GM23248 (cell line): Measurements from ENCODE around the gene TMEM132C. TPM values are rescaled to one million over a fixed set of nuclear protein-coding genes. Genes with fewer than 3 reads are reported as not detected.

Source experiments
- DNase-seq: peaks from one replicate; pipeline ENCODE4 v3.0.0-alpha.2; 2015
- H2AFZ ChIP-seq: fragments of 200-600 bp; sonication (generic); 2 replicates; pipeline ENCODE4 v1.6.1; 2016; ENCODE audit warnings: antibody characterized with exemption
- H3F3A ChIP-seq: fragments of 200-600 bp; sonication (generic); 2 replicates; pipeline ENCODE4 v1.6.1; 2016; ENCODE audit warnings: mild to moderate bottlenecking, antibody characterized with exemption, mixed run types; ENCODE audit not compliant: insufficient read depth
- H3K27ac ChIP-seq: fragments of 200-600 bp; sonication (generic); 2 replicates; pipeline ENCODE4 v1.5.1; 2016; ENCODE audit warnings: mild to moderate bottlenecking
- H3K27me3 ChIP-seq: fragments of 200-600 bp; sonication (generic); replicated peaks from 2 replicates; pipeline ENCODE4 v1.6.1; 2016; ENCODE audit warnings: mild to moderate bottlenecking; ENCODE audit not compliant: insufficient read depth
- H3K36me3 ChIP-seq: fragments of 200-600 bp; sonication (generic); 2 replicates; pipeline ENCODE4 v1.6.1; 2016; ENCODE audit warnings: low read depth, mild to moderate bottlenecking
- H3K4me1 ChIP-seq: fragments of 200-600 bp; sonication (generic); 2 replicates; pipeline ENCODE4 v1.6.1; 2016; ENCODE audit warnings: mild to moderate bottlenecking; ENCODE audit not compliant: insufficient read depth
- H3K4me2 ChIP-seq: fragments of 200-600 bp; sonication (generic); one replicate; pipeline ENCODE4 v1.6.1; 2016; ENCODE audit warnings: mild to moderate bottlenecking; ENCODE audit not compliant: unreplicated experiment
- H3K4me3 ChIP-seq: fragments of 200-600 bp; sonication (generic); 2 replicates; pipeline ENCODE4 v1.5.1; 2016; ENCODE audit warnings: mild to moderate bottlenecking
- H3K79me2 ChIP-seq: fragments of 200-600 bp; sonication (generic); 2 replicates; pipeline ENCODE4 v1.6.1; 2016; ENCODE audit warnings: mild to moderate bottlenecking; ENCODE audit not compliant: insufficient read depth
- H3K9ac ChIP-seq: fragments of 200-600 bp; sonication (generic); 2 replicates; pipeline ENCODE4 v1.6.1; 2016; ENCODE audit warnings: mild to moderate bottlenecking
- H3K9me2 ChIP-seq: fragments of 200-600 bp; sonication (generic); 2 replicates; pipeline ENCODE4 v1.6.1; 2016; ENCODE audit warnings: mixed run types, mild to moderate bottlenecking, moderate library complexity; ENCODE audit not compliant: insufficient read depth
- H3K9me3 ChIP-seq: fragments of 200-600 bp; sonication (generic); one replicate; pipeline ENCODE4 v1.6.1; 2017; ENCODE audit warnings: low read depth
- H4K20me1 ChIP-seq: fragments of 200-600 bp; sonication (generic); 2 replicates; pipeline ENCODE4 v1.6.0; 2016; ENCODE audit not compliant: insufficient read depth
- EZH2 ChIP-seq: fragments of 200-600 bp; sonication (generic); IDR thresholded peaks from 2 replicates; pipeline ENCODE4 v1.6.1; 2018; ENCODE audit warnings: antibody characterized with exemption, mild to moderate bottlenecking; ENCODE audit not compliant: insufficient read depth, poor library complexity, severe bottlenecking
- EZH2phosphoT487 ChIP-seq: fragments of 200-600 bp; sonication (generic); IDR thresholded peaks from 2 replicates; pipeline ENCODE4 v1.6.1; 2018; ENCODE audit warnings: antibody characterized with exemption, moderate library complexity, mild to moderate bottlenecking, low read depth; ENCODE audit not compliant: insufficient read depth
- WGBS, 2 experiments: methylation state at CpG; one replicate each; pipeline ENCODE4 v1.1.6; 2015 to 2017; ENCODE audit warnings: low lambda C conversion rate in 2 of 2, low coverage in 1 of 2; ENCODE audit errors: missing lambda C conversion rate in 2 of 2; 5-methylcytosine and 5-hydroxymethylcytosine counted together
- in situ Hi-C: fragments of 300-500 bp; cut with MboI; formaldehyde crosslinking; loops from 2 replicates; pipeline ENCODE4 v1.15.0; 2020
- polyA plus RNA-seq: library from polyadenylated mRNA; unstranded; fragments of >200 nt; fragmentation: Nextera tagmentation; extraction: Ambion mirVana; gene quantifications from 2 replicates; pipeline ENCODE4 v1.2.1, GENCODE V29; 2016
- total RNA-seq: library from RNA; depleted of rRNA; stranded (reverse); fragments of >200 nt; shearing (Covaris generic); gene quantifications from 2 replicates; pipeline ENCODE4 v1.2.3, GENCODE V29; 2014

TMEM132C gene
- total and polyA plus RNA-seq, 2 experiments from 2014 or later = not detected

- WGBS, 2 experiments = 54 to 55% methylated on average over 15 of the region's 15 CpGs
These were observed 377.8 kb downstream of the TMEM132C start for GRCh38 chr12:128644664-128645296.

GRCh38 chr12:128649902-128650301 is 382.9 kb downstream of the TMEM132C start:
- no peaks in the 10 kb centered on the region for H3K27me3 ChIP-seq
- no peaks in the 10 kb centered on the region for H3F3A ChIP-seq
- in situ Hi-C loops = no loop called here
- H2AFZ ChIP-seq = no peak overlapping the region
- no peak overlapping the region for H3K9ac ChIP-seq
- DNase-seq = no peak
- H3K36me3 ChIP-seq = no peaks in the 10 kb centered on the region
- no peak overlapping the region for H3K4me3 ChIP-seq
- no peaks in the 10 kb centered on the region for H3K9me3 ChIP-seq
- H3K4me1 ChIP-seq = no peaks in the 10 kb centered on the region
- no peaks in the 10 kb centered on the region for H4K20me1 ChIP-seq
- H3K27ac ChIP-seq = no peak overlapping the region
- WGBS, 2 experiments = 0% methylated on average over 1 of the region's 1 CpG
- no peak overlapping the region for H3K4me2 ChIP-seq
- TF ChIP-seq EZH2phosphoT487 = no peak
- no peak for TF ChIP-seq EZH2
- no peaks in the 10 kb centered on the region for H3K79me2 ChIP-seq
- no peaks in the 10 kb centered on the region for H3K9me2 ChIP-seq

More at GRCh38 chr12:128644664-128645296, 377.8 kb downstream of the TMEM132C start:
- no peak overlapping the region for H3K4me3 ChIP-seq
- no peak overlapping the region for H3K4me2 ChIP-seq
- in situ Hi-C loops = no loop called here
- H3K27me3 ChIP-seq = no peaks in the 10 kb centered on the region
- no peak overlapping the region for H3K9ac ChIP-seq
- TF ChIP-seq EZH2 = no peak
- TF ChIP-seq EZH2phosphoT487 = no peak
- H4K20me1 ChIP-seq = no peaks in the 10 kb centered on the region
- H3K9me2 ChIP-seq = no peaks in the 10 kb centered on the region
- H2AFZ ChIP-seq = no peak overlapping the region
- H3K79me2 ChIP-seq = no peaks in the 10 kb centered on the region
- H3K4me1 ChIP-seq = no peaks in the 10 kb centered on the region
- H3K9me3 ChIP-seq = no peaks in the 10 kb centered on the region
- DNase-seq = no peak
- H3K27ac ChIP-seq = no peak overlapping the region
- no peaks in the 10 kb centered on the region for H3K36me3 ChIP-seq
- no peaks in the 10 kb centered on the region for H3F3A ChIP-seq

DNA sequence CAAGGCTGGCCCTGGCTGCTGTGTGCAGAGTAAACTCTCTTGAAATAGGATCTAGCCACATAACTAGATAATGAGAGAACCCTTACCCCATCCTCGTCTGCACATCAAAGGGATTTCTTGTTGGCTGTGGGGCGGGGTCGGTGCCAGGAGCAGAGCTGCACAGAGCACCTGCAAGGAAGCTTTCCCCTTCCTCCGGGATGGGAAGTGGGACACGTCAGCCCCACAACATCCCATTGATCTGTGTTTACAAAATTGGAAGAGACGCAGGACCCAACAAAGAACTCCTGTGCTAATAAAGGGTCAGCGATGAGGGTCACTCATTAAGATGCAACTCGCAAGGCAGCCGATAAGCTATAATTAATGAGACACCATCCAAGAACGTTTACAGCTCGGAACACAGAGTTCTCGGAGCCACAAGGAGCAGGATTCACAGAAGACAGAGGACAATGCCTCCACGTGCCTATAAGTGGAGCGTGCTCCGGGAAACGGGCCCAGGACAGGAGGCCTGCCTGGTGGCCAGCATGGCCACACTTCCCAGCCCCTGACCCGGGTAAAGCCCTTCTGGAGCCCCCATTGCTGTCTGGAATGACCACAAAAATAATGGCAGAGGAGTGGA is 385.3 kb downstream of the TMEM132C start:
- Histone ChIP-seq H3K4me3 (no peak overlapping the region), H2AFZ (no peak overlapping the region), H3K27me3 (no peaks in the 10 kb centered on the region), H3K4me1 (no peaks in the 10 kb centered on the region), H3F3A (no peaks in the 10 kb centered on the region), H3K9me2 (no peaks in the 10 kb centered on the region), H3K27ac (no peak overlapping the region), H3K36me3 (no peaks in the 10 kb centered on the region), H3K9ac (no peak overlapping the region), H3K79me2 (no peaks in the 10 kb centered on the region), H3K4me2 (no peak overlapping the region), H3K9me3 (no peaks in the 10 kb centered on the region), H4K20me1 (no peaks in the 10 kb centered on the region)
- TF ChIP-seq EZH2 = no peak
- TF ChIP-seq EZH2phosphoT487 = no peak
- 36 to 50% methylated on average over 16 to 17 of the region's 17 CpGs for WGBS, 2 experiments
- no peak for DNase-seq
- in situ Hi-C loops = no loop called here

DNA sequence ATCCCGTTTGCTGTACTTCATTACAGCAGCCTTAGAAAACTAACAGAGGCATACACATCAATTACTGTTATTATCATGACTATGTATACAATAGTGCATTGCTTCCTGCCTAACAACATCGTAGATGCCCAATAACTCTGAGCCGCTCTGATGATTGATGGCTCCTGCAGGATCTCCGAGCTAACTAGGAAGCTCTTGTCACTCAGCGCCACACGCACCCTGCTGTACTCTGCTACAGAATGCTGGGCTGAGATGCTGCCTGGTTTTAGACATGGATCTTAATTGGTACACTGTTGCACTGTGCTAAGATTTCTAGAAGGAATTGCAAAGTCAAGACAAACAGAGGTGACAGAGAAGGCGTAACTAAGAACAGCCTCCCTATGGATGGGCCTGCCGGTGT is 387.5 kb downstream of the TMEM132C start:
- in situ Hi-C loops = no loop called here
- WGBS, 2 experiments = 65 to 70% methylated on average over 8 of the region's 8 CpGs
- no peaks in the 10 kb centered on the region for H4K20me1 ChIP-seq
- no peaks in the 10 kb centered on the region for H3K27me3 ChIP-seq
- H3K4me2 ChIP-seq = no peak overlapping the region
- no peak overlapping the region for H3K4me3 ChIP-seq
- no peak overlapping the region for H3K27ac ChIP-seq
- no peaks in the 10 kb centered on the region for H3K79me2 ChIP-seq
- H2AFZ ChIP-seq = no peak overlapping the region
- TF ChIP-seq EZH2 (no peak), EZH2phosphoT487 (no peak)
- H3K9me3 ChIP-seq = no peaks in the 10 kb centered on the region
- H3K9me2 ChIP-seq = no peaks in the 10 kb centered on the region
- no peak for DNase-seq
- no peak overlapping the region for H3K9ac ChIP-seq
- no peaks in the 10 kb centered on the region for H3F3A ChIP-seq
- no peaks in the 10 kb centered on the region for H3K36me3 ChIP-seq
- H3K4me1 ChIP-seq = no peaks in the 10 kb centered on the region
